ENCODE results near the gene TMEM151B. TPM values are rescaled to one million over a fixed set of nuclear protein-coding genes. Genes with fewer than 3 reads are reported as not detected.
A peak's percentile ranks its signal among the peaks of the same experiment; 100 is the strongest.

Gene TMEM151B
- polyA plus RNA-seq, 2 of the 4 experiments (the other 2 are of a cell fraction), result 0.01 TPM; not detected in 1

DNA sequence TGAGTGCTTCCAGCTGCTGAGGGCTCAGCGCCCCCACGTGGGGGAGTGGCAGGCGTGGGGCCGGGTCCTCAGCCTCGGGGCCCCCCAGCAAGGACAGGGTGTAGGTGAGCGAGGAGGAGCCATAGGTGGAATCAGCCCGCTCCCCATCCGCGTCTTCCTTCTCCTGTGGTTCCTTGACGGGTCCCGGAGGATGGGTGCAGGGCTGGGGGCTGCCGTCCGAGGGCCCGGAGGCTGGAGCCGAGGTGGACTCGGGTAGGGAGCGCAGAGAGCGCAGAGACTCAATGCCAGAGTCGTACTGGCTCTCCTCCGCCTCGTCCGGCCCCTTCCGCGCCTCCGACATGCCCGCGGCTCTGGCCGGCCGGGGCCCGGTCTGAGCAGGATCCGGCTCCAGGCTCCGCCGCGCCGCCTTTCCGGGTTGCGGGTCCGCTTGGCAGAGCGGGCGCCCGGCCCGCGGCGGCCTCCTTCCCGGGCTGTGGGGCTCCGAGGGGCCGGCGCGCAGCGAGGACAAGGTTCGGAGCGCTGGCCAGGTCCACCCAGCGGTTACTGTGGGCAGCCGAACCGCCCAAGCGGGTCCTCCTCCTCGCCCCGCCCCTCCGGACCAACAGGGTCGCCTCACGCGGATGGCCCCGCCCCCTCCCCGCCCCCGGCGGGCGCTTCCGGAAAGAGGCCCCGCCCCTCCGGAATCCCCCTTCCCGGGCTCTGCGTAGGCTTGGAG, 5.1 kb upstream of the TMEM151B start, which contains the start of gene NFKBIE (continued):
- TF ChIP-seq, protein P1, sequence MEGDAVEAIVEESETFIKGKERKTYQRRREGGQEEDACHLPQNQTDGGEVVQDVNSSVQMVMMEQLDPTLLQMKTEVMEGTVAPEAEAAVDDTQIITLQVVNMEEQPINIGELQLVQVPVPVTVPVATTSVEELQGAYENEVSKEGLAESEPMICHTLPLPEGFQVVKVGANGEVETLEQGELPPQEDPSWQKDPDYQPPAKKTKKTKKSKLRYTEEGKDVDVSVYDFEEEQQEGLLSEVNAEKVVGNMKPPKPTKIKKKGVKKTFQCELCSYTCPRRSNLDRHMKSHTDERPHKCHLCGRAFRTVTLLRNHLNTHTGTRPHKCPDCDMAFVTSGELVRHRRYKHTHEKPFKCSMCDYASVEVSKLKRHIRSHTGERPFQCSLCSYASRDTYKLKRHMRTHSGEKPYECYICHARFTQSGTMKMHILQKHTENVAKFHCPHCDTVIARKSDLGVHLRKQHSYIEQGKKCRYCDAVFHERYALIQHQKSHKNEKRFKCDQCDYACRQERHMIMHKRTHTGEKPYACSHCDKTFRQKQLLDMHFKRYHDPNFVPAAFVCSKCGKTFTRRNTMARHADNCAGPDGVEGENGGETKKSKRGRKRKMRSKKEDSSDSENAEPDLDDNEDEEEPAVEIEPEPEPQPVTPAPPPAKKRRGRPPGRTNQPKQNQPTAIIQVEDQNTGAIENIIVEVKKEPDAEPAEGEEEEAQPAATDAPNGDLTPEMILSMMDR (IDR thresholded peaks at IDR 0.05), result peak; percentile 19; the same call in 2 of the 3 replicates
- TF ChIP-seq KDM5A (IDR thresholded peaks at IDR 0.05), result peak; percentile 56; the same call in 1 of the 2 replicates

DNA sequence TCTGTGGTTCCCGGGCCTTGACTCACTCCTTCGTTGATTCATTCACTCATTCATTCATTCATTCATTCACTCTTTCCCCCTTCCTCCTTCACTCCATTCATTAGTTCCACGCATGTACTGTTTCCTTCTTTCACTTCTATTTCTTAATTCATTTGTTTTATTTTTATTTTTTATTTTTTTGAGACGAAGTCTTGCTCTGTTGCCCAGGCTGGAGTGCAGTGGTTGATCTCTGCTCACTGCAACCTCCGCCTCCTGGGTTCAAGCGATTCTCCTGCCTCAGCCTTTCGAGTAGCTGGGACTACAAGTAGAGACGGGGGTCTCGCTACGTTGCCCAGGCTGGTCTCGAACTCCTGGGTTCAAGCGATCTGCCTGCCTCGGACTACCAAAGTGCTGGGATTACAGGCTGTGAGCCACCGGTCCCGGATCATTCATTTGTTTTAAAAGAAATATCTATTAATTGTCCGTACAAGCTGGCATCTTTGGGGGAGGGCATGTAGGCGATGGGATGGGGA, 4.5 kb upstream of the TMEM151B start:
- ChIA-PET POLR2A (no interaction called here), CTCF (interaction anchor here (3.2 to 6.2 kb wide), 4 partner anchors 20 to 71 kb away, joined by 24 to 181 read pairs (median 34); partner anchors contain the start of gene AARS2)
- FAIRE-seq (no peak), DNase-seq (ENCODE audit: low read depth in 1 of 2, low spot score in 1 of 2) (no peak), ATAC-seq (no peak)
- no peaks in the 10 kb centered on the region for H3K9me3 ChIP-seq
- 72% methylated on average over 17 of the region's 17 CpGs for WGBS (ENCODE audit: missing lambda C conversion rate)
- peak overlapping the region; percentile 81 for H3K4me3 ChIP-seq
- H3K4me2 ChIP-seq, result peak overlapping the region; percentile 97
- TF ChIP-seq RCOR1 (IDR thresholded peaks at IDR 0.05; ENCODE audit: low read depth, low read length), result no peak
- TF ChIP-seq RARB (CRISPR knock-in tag; IDR thresholded peaks at IDR 0.05), result no peak
- TF ChIP-seq SREBF2 (IDR thresholded peaks at IDR 0.05), result no peak
- no peak for TF ChIP-seq FOSL2 (IDR thresholded peaks at IDR 0.05)
- peak; percentile 42 for TF ChIP-seq FOSL2 (CRISPR knock-in tag; IDR thresholded peaks at IDR 0.05)
- no peak for TF ChIP-seq ZC3H11A (IDR thresholded peaks at IDR 0.05)
- TF ChIP-seq, protein P2, sequence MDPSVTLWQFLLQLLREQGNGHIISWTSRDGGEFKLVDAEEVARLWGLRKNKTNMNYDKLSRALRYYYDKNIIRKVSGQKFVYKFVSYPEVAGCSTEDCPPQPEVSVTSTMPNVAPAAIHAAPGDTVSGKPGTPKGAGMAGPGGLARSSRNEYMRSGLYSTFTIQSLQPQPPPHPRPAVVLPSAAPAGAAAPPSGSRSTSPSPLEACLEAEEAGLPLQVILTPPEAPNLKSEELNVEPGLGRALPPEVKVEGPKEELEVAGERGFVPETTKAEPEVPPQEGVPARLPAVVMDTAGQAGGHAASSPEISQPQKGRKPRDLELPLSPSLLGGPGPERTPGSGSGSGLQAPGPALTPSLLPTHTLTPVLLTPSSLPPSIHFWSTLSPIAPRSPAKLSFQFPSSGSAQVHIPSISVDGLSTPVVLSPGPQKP (IDR thresholded peaks at IDR 0.05; ENCODE audit: low read depth, low read length), result no peak
- no peak for TF ChIP-seq EHF (CRISPR knock-in tag; IDR thresholded peaks at IDR 0.05)
- TF ChIP-seq HEYL (CRISPR knock-in tag; IDR thresholded peaks at IDR 0.05), result no peak
- no peak for TF ChIP-seq ESRRA (IDR thresholded peaks at IDR 0.05; ENCODE audit: borderline replicate concordance, low read length)
- H3K4me1 ChIP-seq, result peaks cover 23% of the 10 kb centered on the region
- peak overlapping the region; percentile 33 to 90; a peak in 3 of 6 replicates for H3K27ac ChIP-seq

DNA sequence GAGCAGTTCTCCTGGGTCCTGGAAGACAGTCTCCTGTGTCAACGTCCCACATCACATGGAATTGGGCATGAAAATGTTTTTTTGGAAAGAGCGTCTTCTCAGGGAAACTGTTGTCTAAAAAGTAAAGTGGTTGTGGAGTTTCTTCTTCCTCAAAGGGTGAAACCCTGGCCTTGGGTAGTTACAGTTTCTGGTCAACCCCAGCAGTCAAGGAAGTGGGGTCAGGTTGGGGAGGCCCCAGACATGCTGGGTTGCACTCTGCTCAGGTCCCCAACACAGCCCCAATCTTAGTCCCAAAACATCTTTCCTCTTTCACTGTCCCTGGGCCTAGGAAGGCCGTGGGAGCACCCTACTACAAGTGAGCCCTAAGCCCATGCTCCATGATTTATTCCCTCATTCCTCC, 3.9 kb upstream of the TMEM151B start:
- DNase-seq (ENCODE audit: low read depth in 1 of 2, low spot score in 1 of 2), result no peak
- TF ChIP-seq JUN (IDR thresholded peaks at IDR 0.05) (no peak), MAFK (IDR thresholded peaks at IDR 0.05; ENCODE audit: partially characterized antibody) (no peak), HOXB5 (CRISPR knock-in tag; IDR thresholded peaks at IDR 0.05) (no peak)
- 56% methylated on average over 3 of the region's 3 CpGs for WGBS (ENCODE audit: missing lambda C conversion rate)
- Histone ChIP-seq H3K4me2 (no peak overlapping the region), H3K27ac (no peak overlapping the region), H3K9me3 (no peaks in the 10 kb centered on the region), H3K4me1 (peaks cover 23% of the 10 kb centered on the region), H3K4me3 (no peak overlapping the region)
- no peak for FAIRE-seq
- ATAC-seq, result no peak
- ChIA-PET POLR2A (no interaction called here), CTCF (interaction anchor here (0.9 to 6.2 kb wide), 14 partner anchors 10 to 93 kb away, joined by 3 to 181 read pairs (median 13); partner anchors contain the start of genes AARS2, SLC35B2 and SPATS1)

DNA sequence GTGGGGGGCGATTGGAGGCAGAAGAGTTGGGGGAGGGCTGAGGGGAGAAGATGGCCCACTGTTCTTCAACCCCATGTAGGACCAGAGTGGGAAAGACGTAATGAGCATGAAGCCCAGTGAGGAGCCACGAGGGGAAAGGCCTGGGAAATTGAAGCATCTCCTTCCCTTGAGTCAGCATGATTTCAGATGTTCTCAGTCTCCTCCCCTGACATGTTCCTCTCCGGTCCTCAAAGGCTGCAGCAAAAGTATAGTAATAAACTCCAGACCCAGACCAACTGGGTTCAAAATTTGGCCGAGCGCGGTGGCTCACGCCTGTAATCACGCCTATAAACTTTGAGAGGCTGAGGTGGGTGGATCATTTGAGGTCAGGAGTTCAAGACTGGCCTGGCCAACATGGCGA, 3.0 kb upstream of the TMEM151B start:
- FAIRE-seq, result no peak

More for the DNA sequence above, 3.0 kb upstream of the TMEM151B start:
- no peak for TF ChIP-seq SREBF2 (IDR thresholded peaks at IDR 0.05)
- TF ChIP-seq HOXA7 (CRISPR knock-in tag; IDR thresholded peaks at IDR 0.05), result no peak
- TF ChIP-seq EHF (CRISPR knock-in tag; IDR thresholded peaks at IDR 0.05), result no peak
- TF ChIP-seq, protein P3, sequence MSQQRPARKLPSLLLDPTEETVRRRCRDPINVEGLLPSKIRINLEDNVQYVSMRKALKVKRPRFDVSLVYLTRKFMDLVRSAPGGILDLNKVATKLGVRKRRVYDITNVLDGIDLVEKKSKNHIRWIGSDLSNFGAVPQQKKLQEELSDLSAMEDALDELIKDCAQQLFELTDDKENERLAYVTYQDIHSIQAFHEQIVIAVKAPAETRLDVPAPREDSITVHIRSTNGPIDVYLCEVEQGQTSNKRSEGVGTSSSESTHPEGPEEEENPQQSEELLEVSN (IDR thresholded peaks at IDR 0.05; ENCODE audit: borderline replicate concordance, low read depth), result no peak
- TF ChIP-seq PHF8 (IDR thresholded peaks at IDR 0.05; ENCODE audit: borderline replicate concordance, low read depth), result no peak
- TF ChIP-seq FOXS1 (CRISPR knock-in tag; IDR thresholded peaks at IDR 0.05), result no peak
- no peak for TF ChIP-seq RCOR1 (IDR thresholded peaks at IDR 0.05; ENCODE audit: low read depth, low read length)
- TF ChIP-seq MAZ (IDR thresholded peaks at IDR 0.05; ENCODE audit: borderline replicate concordance, low read depth, low read length), result no peak
- no peaks in the 10 kb centered on the region for H3K9me3 ChIP-seq
- ATAC-seq (no peak), DNase-seq (ENCODE audit: low read depth in 1 of 2, low spot score in 1 of 2) (no peak)
- no peak overlapping the region for H3K4me2 ChIP-seq
- POLR2A ChIA-PET, result no interaction called here
- CTCF ChIA-PET, result interaction anchor here (0.9 to 6.2 kb wide), 18 partner anchors 11 to 99 kb away, joined by 3 to 181 read pairs (median 8); partner anchors contain the start of genes AARS2, SLC35B2 and SPATS1
- H3K27ac ChIP-seq, result no peak overlapping the region
- no peak overlapping the region for H3K4me3 ChIP-seq
- 60% methylated on average over 10 of the region's 10 CpGs for WGBS (ENCODE audit: missing lambda C conversion rate)
- peaks cover 23% of the 10 kb centered on the region for H3K4me1 ChIP-seq
